IMR-90 (cell line): Measurements from ENCODE around the gene ERCC3.
A peak's percentile ranks its signal among the peaks of the same experiment; 100 is the strongest.
"Not testable (repeated sequence)": the region's sequence is repeated elsewhere in the genome, so short reads cannot be mapped to it uniquely, and the experiment has no call there.

Experiments used
- CEBPB ChIP-seq: IDR thresholded peaks from 2 replicates; pipeline ENCODE4 v1.6.1; 2012; ENCODE audit warnings: low read depth, low read length, improper control_type of control experiment
- CHD1 ChIP-seq: IDR thresholded peaks from 2 replicates; pipeline ENCODE4 v1.6.1; 2012; ENCODE audit warnings: low read depth, low read length, improper control_type of control experiment
- CTCF ChIP-seq: conservative IDR thresholded peaks from 2 replicates; pipeline ENCODE4 v1.5.1; 2012; ENCODE audit warnings: mild to moderate bottlenecking, low read depth, low read length, improper control_type of control experiment
- MAZ ChIP-seq: IDR thresholded peaks from 2 replicates; pipeline ENCODE4 v1.6.1; 2012; ENCODE audit warnings: low read depth, mild to moderate bottlenecking, low read length, improper control_type of control experiment, moderate library complexity, borderline replicate concordance
- NFE2L2 ChIP-seq: fragments of 150-350 bp; IDR thresholded peaks from 2 replicates; pipeline ENCODE4 v1.6.1; 2016; ENCODE audit warnings: low read depth, mild to moderate bottlenecking, low read length
- POLR2A ChIP-seq: IDR thresholded peaks from 2 replicates; pipeline ENCODE4 v1.6.1; 2012; ENCODE audit warnings: mild to moderate bottlenecking, low read depth, low read length
- RAD21 ChIP-seq: IDR thresholded peaks from 2 replicates; pipeline ENCODE4 v1.6.1; 2012; ENCODE audit warnings: low read length, improper control_type of control experiment
- RCOR1 ChIP-seq: IDR thresholded peaks from 2 replicates; pipeline ENCODE4 v1.6.1; 2012; ENCODE audit warnings: mild to moderate bottlenecking, low read length, improper control_type of control experiment; ENCODE audit not compliant: insufficient replicate concordance
- SMC3 ChIP-seq: fragments of 150-350 bp; IDR thresholded peaks from 2 replicates; pipeline ENCODE4 v1.6.1; 2016; ENCODE audit warnings: low read depth, mild to moderate bottlenecking, antibody characterized with exemption, low read length, moderate library complexity
- USF2 ChIP-seq: fragments of 150-350 bp; IDR thresholded peaks from 2 replicates; pipeline ENCODE4 v1.6.1; 2017; ENCODE audit warnings: mild to moderate bottlenecking, antibody characterized with exemption, low read length, low read depth

GRCh38 chr2:127224135-127224534, 69.8 kb downstream of the ERCC3 start:
- TF ChIP-seq POLR2A, CTCF, RCOR1, CHD1, SMC3, NFE2L2, USF2, MAZ, RAD21: not testable (repeated sequence)
- TF ChIP-seq CEBPB: peak; percentile 54
